Liver (tissue), 9 donors: Measurements from ENCODE around the gene MAGI1. TPM values are rescaled to one million over a fixed set of nuclear protein-coding genes. Genes with fewer than 3 reads are reported as not detected.

Experiments
- DNase-seq: peaks from one replicate; pipeline ENCODE4 v3.0.0-alpha.2; 2017; ENCODE audit warnings: low spot score
- H3K27ac ChIP-seq, 2 donors: one replicate each; pipeline ENCODE4 v1.7.0; 2013; ENCODE audit warnings: inconsistent platforms in 2 of 2, low read length in 2 of 2, control low read depth in 1 of 2, low read depth in 1 of 2, mild to moderate bottlenecking in 1 of 2
- H3K27me3 ChIP-seq, 4 donors: one replicate each; pipeline versions ENCODE4 v1.6.1 to v1.7.0; 2013; ENCODE audit warnings: low read length in 3 of 4, inconsistent platforms in 1 of 4, mild to moderate bottlenecking in 1 of 4, moderate library complexity in 1 of 4; ENCODE audit not compliant: control insufficient read depth in 4 of 4, insufficient read depth in 4 of 4
- H3K36me3 ChIP-seq, 4 donors: one replicate each; pipeline versions ENCODE4 v1.6.1 to v1.7.0; 2013; ENCODE audit warnings: low read length in 3 of 4, mild to moderate bottlenecking in 3 of 4, low read depth in 1 of 4, moderate library complexity in 1 of 4; ENCODE audit not compliant: control insufficient read depth in 4 of 4, insufficient read depth in 3 of 4
- H3K4me1 ChIP-seq, 4 donors: one replicate each; pipeline versions ENCODE4 v1.6.1 to v1.7.0; 2013; ENCODE audit warnings: low read length in 3 of 4, mild to moderate bottlenecking in 3 of 4, moderate library complexity in 1 of 4; ENCODE audit not compliant: control insufficient read depth in 4 of 4, insufficient read depth in 4 of 4
- H3K4me3 ChIP-seq, 3 donors: one replicate each; pipeline versions ENCODE4 v1.6.1 to v1.7.0; 2013; ENCODE audit warnings: low read length in 3 of 3, control low read depth in 1 of 3, low read depth in 1 of 3, mild to moderate bottlenecking in 1 of 3
- H3K9ac ChIP-seq, 2 donors: one replicate each; pipeline ENCODE4 v1.7.0; 2013; ENCODE audit warnings: low read length in 2 of 2, mild to moderate bottlenecking in 2 of 2, moderate library complexity in 2 of 2, control low read depth in 1 of 2, low read depth in 1 of 2
- H3K9me3 ChIP-seq, 4 donors: one replicate each; pipeline versions ENCODE4 v1.6.1 to v1.7.0; 2013; ENCODE audit warnings: low read length in 3 of 4; ENCODE audit not compliant: control insufficient read depth in 4 of 4
- EGR1 ChIP-seq, 2 donors: IDR thresholded peaks; 2 replicates each; pipeline ENCODE4 v1.6.1; 2016 to 2018; ENCODE audit warnings: antibody characterized with exemption in 2 of 2, low read depth in 2 of 2
- FOXA1 ChIP-seq: IDR thresholded peaks from 2 replicates; pipeline ENCODE4 v1.6.1; 2016; ENCODE audit warnings: antibody characterized with exemption
- GABPA ChIP-seq, 2 donors: IDR thresholded peaks in 1 of 2; conservative IDR thresholded peaks in 1 of 2; 2 replicates each; pipeline ENCODE4 v1.6.1; 2016; ENCODE audit warnings: antibody characterized with exemption in 2 of 2, mild to moderate bottlenecking in 1 of 2, moderate library complexity in 1 of 2
- HNF4A ChIP-seq, 2 donors: conservative IDR thresholded peaks; 2 replicates each; pipeline ENCODE4 v1.6.1; 2016; ENCODE audit warnings: antibody characterized with exemption in 2 of 2, mild to moderate bottlenecking in 2 of 2
- HNF4G ChIP-seq: IDR thresholded peaks from 2 replicates; pipeline ENCODE4 v1.6.1; 2016; ENCODE audit warnings: antibody characterized with exemption
- MAX ChIP-seq: IDR thresholded peaks from 2 replicates; pipeline ENCODE4 v1.6.1; 2016; ENCODE audit warnings: antibody characterized with exemption
- NR2F2 ChIP-seq: IDR thresholded peaks from 2 replicates; pipeline ENCODE4 v1.6.1; 2016; ENCODE audit warnings: antibody characterized with exemption
- RXRA ChIP-seq, 2 donors: IDR thresholded peaks; 2 replicates each; pipeline ENCODE4 v1.6.1; 2017 to 2018; ENCODE audit warnings: antibody characterized with exemption in 2 of 2, mild to moderate bottlenecking in 1 of 2
- SP1 ChIP-seq: IDR thresholded peaks from 2 replicates; pipeline ENCODE4 v1.6.1; 2018; ENCODE audit warnings: antibody characterized with exemption, mild to moderate bottlenecking
- YY1 ChIP-seq: IDR thresholded peaks from 2 replicates; pipeline ENCODE4 v1.6.1; 2016; ENCODE audit warnings: antibody characterized with exemption, mild to moderate bottlenecking
- ZBTB33 ChIP-seq: IDR thresholded peaks from 2 replicates; pipeline ENCODE4 v1.6.1; 2016; ENCODE audit warnings: antibody characterized with exemption
- WGBS: extraction: QIAGEN DNeasy Blood & Tissue Kit; methylation state at CpG from one replicate; pipeline ENCODE4 v1.1.7; 2013; 5-methylcytosine and 5-hydroxymethylcytosine counted together
- polyA plus RNA-seq, 2 donors: library from polyadenylated mRNA; stranded (reverse) in 1 of 2; unstranded in 1 of 2; fragments of 200-250 nt in 1 of 2; fragments of >200 nt in 1 of 2; fragmentation: Nextera tagmentation in 1 of 2; extraction: Ambion mirVana in 1 of 2; gene quantifications; one replicate each; pipeline versions ENCODE4 v1.2.1 to v1.2.3, GENCODE V29; 2013 to 2015
- total RNA-seq, 2 donors: library from RNA; depleted of rRNA; stranded (reverse); fragments of >200 nt; gene quantifications; one replicate each; pipeline ENCODE4 v1.2.3, GENCODE V29; 2014
- TF ChIP-seq, protein P1 (sequence below): IDR thresholded peaks from 2 replicates; pipeline ENCODE4 v1.6.1; 2016; ENCODE audit warnings: antibody characterized with exemption, mild to moderate bottlenecking
- TF ChIP-seq, protein P2 (sequence below): fragments of 150-350 bp; IDR thresholded peaks from 2 replicates; pipeline ENCODE4 v1.5.1; 2017; ENCODE audit warnings: improper control_type of control experiment, low read depth, low read length; ENCODE audit not compliant: missing input control
- donor health status: healthy.
- donor health status: healthy.
- donor health status: healthy.
- donor health status: healthy.
- donor health status: healthy.

The MAGI1 gene
- total and polyA plus RNA-seq, 4 donors = 9.6 to 68.8 (median 14.0) TPM

- Histone ChIP-seq H3K9me3 (no peaks in the 10 kb centered on the region), H3K4me3 (no peak overlapping the region), H3K4me1 (no peaks in the 10 kb centered on the region), H3K27me3 (no peaks in the 10 kb centered on the region), H3K27ac (no peak overlapping the region), H3K9ac (no peak overlapping the region), H3K36me3 (no peaks in the 10 kb centered on the region)
- WGBS = 98% methylated on average over 2 of the region's 2 CpGs
- no peak for DNase-seq
- no peak for TF ChIP-seq FOXA1
- no peak for TF ChIP-seq MAX
- TF ChIP-seq NR2F2 = no peak
- TF ChIP-seq GABPA (IDR thresholded peaks at IDR 0.05 in 1 of 2, conservative IDR thresholded peaks at IDR 0.05 in 1 of 2) = no peak
- TF ChIP-seq YY1 = no peak
- TF ChIP-seq SP1 = no peak
- TF ChIP-seq ZBTB33 = no peak
- TF ChIP-seq EGR1 (IDR thresholded peaks at IDR 0.05; ENCODE audit: low read depth in 2 of 2) = no peak
- TF ChIP-seq, protein P1, sequence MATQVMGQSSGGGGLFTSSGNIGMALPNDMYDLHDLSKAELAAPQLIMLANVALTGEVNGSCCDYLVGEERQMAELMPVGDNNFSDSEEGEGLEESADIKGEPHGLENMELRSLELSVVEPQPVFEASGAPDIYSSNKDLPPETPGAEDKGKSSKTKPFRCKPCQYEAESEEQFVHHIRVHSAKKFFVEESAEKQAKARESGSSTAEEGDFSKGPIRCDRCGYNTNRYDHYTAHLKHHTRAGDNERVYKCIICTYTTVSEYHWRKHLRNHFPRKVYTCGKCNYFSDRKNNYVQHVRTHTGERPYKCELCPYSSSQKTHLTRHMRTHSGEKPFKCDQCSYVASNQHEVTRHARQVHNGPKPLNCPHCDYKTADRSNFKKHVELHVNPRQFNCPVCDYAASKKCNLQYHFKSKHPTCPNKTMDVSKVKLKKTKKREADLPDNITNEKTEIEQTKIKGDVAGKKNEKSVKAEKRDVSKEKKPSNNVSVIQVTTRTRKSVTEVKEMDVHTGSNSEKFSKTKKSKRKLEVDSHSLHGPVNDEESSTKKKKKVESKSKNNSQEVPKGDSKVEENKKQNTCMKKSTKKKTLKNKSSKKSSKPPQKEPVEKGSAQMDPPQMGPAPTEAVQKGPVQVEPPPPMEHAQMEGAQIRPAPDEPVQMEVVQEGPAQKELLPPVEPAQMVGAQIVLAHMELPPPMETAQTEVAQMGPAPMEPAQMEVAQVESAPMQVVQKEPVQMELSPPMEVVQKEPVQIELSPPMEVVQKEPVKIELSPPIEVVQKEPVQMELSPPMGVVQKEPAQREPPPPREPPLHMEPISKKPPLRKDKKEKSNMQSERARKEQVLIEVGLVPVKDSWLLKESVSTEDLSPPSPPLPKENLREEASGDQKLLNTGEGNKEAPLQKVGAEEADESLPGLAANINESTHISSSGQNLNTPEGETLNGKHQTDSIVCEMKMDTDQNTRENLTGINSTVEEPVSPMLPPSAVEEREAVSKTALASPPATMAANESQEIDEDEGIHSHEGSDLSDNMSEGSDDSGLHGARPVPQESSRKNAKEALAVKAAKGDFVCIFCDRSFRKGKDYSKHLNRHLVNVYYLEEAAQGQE = no peak
- TF ChIP-seq RXRA (IDR thresholded peaks at IDR 0.05) = no peak
- TF ChIP-seq, protein P2, sequence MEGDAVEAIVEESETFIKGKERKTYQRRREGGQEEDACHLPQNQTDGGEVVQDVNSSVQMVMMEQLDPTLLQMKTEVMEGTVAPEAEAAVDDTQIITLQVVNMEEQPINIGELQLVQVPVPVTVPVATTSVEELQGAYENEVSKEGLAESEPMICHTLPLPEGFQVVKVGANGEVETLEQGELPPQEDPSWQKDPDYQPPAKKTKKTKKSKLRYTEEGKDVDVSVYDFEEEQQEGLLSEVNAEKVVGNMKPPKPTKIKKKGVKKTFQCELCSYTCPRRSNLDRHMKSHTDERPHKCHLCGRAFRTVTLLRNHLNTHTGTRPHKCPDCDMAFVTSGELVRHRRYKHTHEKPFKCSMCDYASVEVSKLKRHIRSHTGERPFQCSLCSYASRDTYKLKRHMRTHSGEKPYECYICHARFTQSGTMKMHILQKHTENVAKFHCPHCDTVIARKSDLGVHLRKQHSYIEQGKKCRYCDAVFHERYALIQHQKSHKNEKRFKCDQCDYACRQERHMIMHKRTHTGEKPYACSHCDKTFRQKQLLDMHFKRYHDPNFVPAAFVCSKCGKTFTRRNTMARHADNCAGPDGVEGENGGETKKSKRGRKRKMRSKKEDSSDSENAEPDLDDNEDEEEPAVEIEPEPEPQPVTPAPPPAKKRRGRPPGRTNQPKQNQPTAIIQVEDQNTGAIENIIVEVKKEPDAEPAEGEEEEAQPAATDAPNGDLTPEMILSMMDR = no peak
- no peak for TF ChIP-seq HNF4A (conservative IDR thresholded peaks at IDR 0.05)
These were observed 693.9 kb downstream of the MAGI1 start for GRCh38 chr3:65344846-65345245.

DNA sequence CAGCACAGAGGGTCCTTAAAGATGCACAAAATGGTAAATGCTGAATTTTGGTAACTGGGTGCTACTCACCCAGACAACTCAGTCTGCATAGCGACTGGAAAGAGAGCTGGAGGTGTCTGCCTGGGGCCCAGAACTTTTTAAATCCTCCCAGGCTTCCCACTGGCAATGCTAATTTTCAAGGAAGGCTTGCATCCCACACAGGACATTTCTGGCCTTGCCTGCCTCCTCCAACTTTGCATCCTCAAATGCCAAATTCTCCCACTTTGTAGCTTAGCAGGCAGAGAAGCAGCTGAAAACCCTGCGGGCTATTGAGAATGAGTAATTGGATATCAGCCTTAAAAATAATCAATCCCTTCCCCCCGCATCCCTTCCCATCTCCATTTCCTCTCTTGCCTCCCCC lies 694.3 kb downstream of the MAGI1 start:
- H3K9ac ChIP-seq = no peak overlapping the region
- DNase-seq = no peak
- H3K36me3 ChIP-seq = no peaks in the 10 kb centered on the region
- 94% methylated on average over 3 of the region's 3 CpGs for WGBS
- no peak overlapping the region for H3K27ac ChIP-seq
- no peak overlapping the region for H3K4me3 ChIP-seq
- H3K4me1 ChIP-seq = no peaks in the 10 kb centered on the region
- no peaks in the 10 kb centered on the region for H3K27me3 ChIP-seq
- H3K9me3 ChIP-seq = no peaks in the 10 kb centered on the region
- TF ChIP-seq SP1 (no peak), MAX (no peak), HNF4G (no peak)
